ENCODE measurements around the gene MUC12.
"Not testable (repeated sequence)": the region's sequence is repeated elsewhere in the genome, so short reads cannot be mapped to it uniquely, and the experiment has no call there.

- TF ChIP-seq CTCF (IDR thresholded peaks at IDR 0.05); POLR2AphosphoS5 (IDR thresholded peaks at IDR 0.05); POLR2A (IDR thresholded peaks at IDR 0.05; ENCODE audit: low read depth): not testable (repeated sequence)
These were observed 33.0 kb downstream of the MUC12 start for GRCh38 chr7:101002333-101002732.

Data from esophagus muscularis mucosa (tissue), 3 donors.